H1 (cell line): Measurements from ENCODE around the gene TMEM63A. TPM values are rescaled to one million over a fixed set of nuclear protein-coding genes. Genes with fewer than 3 reads are reported as not detected.

ENCODE experiments used
- BACH1 ChIP-seq: IDR thresholded peaks from 2 replicates; pipeline ENCODE4 v1.6.1; 2012; ENCODE audit warnings: low read length, improper control_type of control experiment
- SUZ12 ChIP-seq: fragments of 200-600 bp; sonication (generic); IDR thresholded peaks from 2 replicates; pipeline ENCODE4 v1.6.1; 2012; ENCODE audit warnings: mild to moderate bottlenecking, inconsistent platforms, low read length, moderate library complexity, mixed read lengths
- polyA plus RNA-seq, 7 experiments: library from polyadenylated mRNA; depleted of rRNA in 3 of 7; stranded (reverse) in 5 of 7; unstranded in 2 of 7; fragments of >200 nt in 5 of 7; fragments of 200-250 nt in 2 of 7; gene quantifications; 1 replicate in 5 of 7; 2 replicates in 1 of 7; 4 replicates in 1 of 7; pipeline versions ENCODE4 v1.2.1 to v1.2.3, GENCODE V29; 2011 to 2013; ENCODE audit warnings: missing spikeins in 2 of 7, mixed read lengths in 2 of 7
- total RNA-seq: library from RNA; stranded (reverse); fragmentation: NEBNext Ultra II Directional; extraction: Animal tissue kit (Norgen Biotek cat#: 25700); gene quantifications from 2 replicates; pipeline ENCODE4 v1.2.1, GENCODE V29; 2021

The TMEM63A gene
- total and polyA plus RNA-seq, 2 of the 8 experiments (the other 6 are each of a cell fraction or from before 2014, with no cell fraction given), result 26.1 to 55.4 TPM

- TF ChIP-seq SUZ12, result no peak
- no peak for TF ChIP-seq BACH1
- TF ChIP-seq, all 59 proteins: peak for 0
Observed at GRCh38 chr1:225825078-225825477, 57.1 kb downstream of the TMEM63A start (continued).
